ENCODE results near the gene PAM16. TPM values are rescaled to one million over a fixed set of nuclear protein-coding genes. Genes with fewer than 3 reads are reported as not detected.

PAM16 gene
- total and polyA plus RNA-seq, 2 experiments from 2014 or later = 35.0 to 70.4 TPM

GRCh38 chr16:4367393-4367856, 16.3 kb upstream of the PAM16 start:
- Histone ChIP-seq H3K27me3 (no peaks in the 10 kb centered on the region), H3K9me3 (ENCODE audit: low read depth) (no peaks in the 10 kb centered on the region), H3K4me2 (no peak overlapping the region), H3K4me1 (ENCODE audit: insufficient read depth) (peaks cover 11% of the 10 kb centered on the region), H3K4me3 (no peak overlapping the region), H4K20me1 (ENCODE audit: insufficient read depth, poor library complexity, severe bottlenecking) (peaks cover 4% of the 10 kb centered on the region), H3K27ac (no peak overlapping the region), H3K36me3 (replicated peaks; ENCODE audit: insufficient read depth, low read depth) (no peaks in the 10 kb centered on the region), H3K79me2 (peaks cover 5% of the 10 kb centered on the region), H2AFZ (no peak overlapping the region), H3K9me2 (replicated peaks; ENCODE audit: insufficient read depth) (no peaks in the 10 kb centered on the region)
- DNase-seq (ENCODE audit: low spot score) = no peak
- WGBS (ENCODE audit: low lambda C conversion rate, missing lambda C conversion rate) = 96% methylated on average over 5 of the region's 5 CpGs
- TF ChIP-seq CTCF (IDR thresholded peaks at IDR 0.05; ENCODE audit: poor library complexity) (no peak), EZH2 (IDR thresholded peaks at IDR 0.05; ENCODE audit: borderline replicate concordance) (no peak)

DNA sequence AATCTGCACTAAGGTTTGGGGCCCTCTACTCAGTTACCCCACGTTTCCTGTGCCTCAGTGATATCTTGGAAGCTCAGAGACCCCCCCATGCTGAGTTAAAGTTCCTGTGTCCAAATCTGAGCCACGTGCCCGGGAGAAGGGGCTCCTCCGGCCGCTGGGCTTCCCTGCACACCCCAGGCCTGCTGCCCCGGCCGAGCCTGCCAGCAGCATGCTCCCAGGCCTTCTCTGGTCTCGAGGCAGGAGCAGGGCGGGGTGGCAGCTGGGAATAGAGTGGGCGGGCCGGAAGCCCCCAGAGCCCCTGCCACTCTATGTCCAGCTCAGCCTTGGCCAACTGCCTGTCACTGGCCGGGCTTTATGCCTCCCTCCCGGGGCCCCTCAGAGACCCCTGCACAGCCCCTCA, 14.9 kb upstream of the PAM16 start:
- no peak for TF ChIP-seq EZH2 (IDR thresholded peaks at IDR 0.05; ENCODE audit: borderline replicate concordance)
- TF ChIP-seq EZH2phosphoT487 (IDR thresholded peaks at IDR 0.05; ENCODE audit: low read depth, severe bottlenecking, unreplicated experiment) = no peak
- TF ChIP-seq CTCF (IDR thresholded peaks at IDR 0.05; ENCODE audit: poor library complexity) = no peak
- no peaks in the 10 kb centered on the region for H3K9me3 ChIP-seq (ENCODE audit: low read depth)
- no peak overlapping the region for H2AFZ ChIP-seq
- WGBS (ENCODE audit: low lambda C conversion rate, missing lambda C conversion rate) = 96% methylated on average over 11 of the region's 13 CpGs
- no peak overlapping the region for H3K4me3 ChIP-seq
- no peaks in the 10 kb centered on the region for H3K27me3 ChIP-seq
- no peak overlapping the region for H3K27ac ChIP-seq
- no peaks in the 10 kb centered on the region for H4K20me1 ChIP-seq (ENCODE audit: insufficient read depth, poor library complexity, severe bottlenecking)
- H3K4me1 ChIP-seq (ENCODE audit: insufficient read depth) = peaks cover 3% of the 10 kb centered on the region
- no peaks in the 10 kb centered on the region for H3K36me3 ChIP-seq (replicated peaks; ENCODE audit: insufficient read depth, low read depth)
- no peaks in the 10 kb centered on the region for H3K79me2 ChIP-seq
- no peak overlapping the region for H3K4me2 ChIP-seq
- H3K9me2 ChIP-seq (replicated peaks; ENCODE audit: insufficient read depth) = no peaks in the 10 kb centered on the region
- DNase-seq (ENCODE audit: low spot score) = no peak

GRCh38 chr16:4365615-4366014, 14.5 kb upstream of the PAM16 start:
- no peaks in the 10 kb centered on the region for H3K9me2 ChIP-seq (replicated peaks; ENCODE audit: insufficient read depth)
- H3K4me1 ChIP-seq (ENCODE audit: insufficient read depth) = no peaks in the 10 kb centered on the region
- no peak overlapping the region for H3K4me2 ChIP-seq
- H3K27me3 ChIP-seq = no peaks in the 10 kb centered on the region
- DNase-seq (ENCODE audit: low spot score) = no peak
- H4K20me1 ChIP-seq (ENCODE audit: insufficient read depth, poor library complexity, severe bottlenecking) = no peaks in the 10 kb centered on the region
- WGBS (ENCODE audit: low lambda C conversion rate, missing lambda C conversion rate) = 94% methylated on average over 12 of the region's 12 CpGs
- H3K9me3 ChIP-seq (ENCODE audit: low read depth) = no peaks in the 10 kb centered on the region
- TF ChIP-seq EZH2 (IDR thresholded peaks at IDR 0.05; ENCODE audit: borderline replicate concordance) = no peak
- TF ChIP-seq EZH2phosphoT487 (IDR thresholded peaks at IDR 0.05; ENCODE audit: low read depth, severe bottlenecking, unreplicated experiment) = no peak
- TF ChIP-seq CTCF (IDR thresholded peaks at IDR 0.05; ENCODE audit: poor library complexity) = no peak
- H2AFZ ChIP-seq = no peak overlapping the region
- no peak overlapping the region for H3K27ac ChIP-seq
- no peaks in the 10 kb centered on the region for H3K79me2 ChIP-seq
- no peak overlapping the region for H3K4me3 ChIP-seq
- H3K36me3 ChIP-seq (replicated peaks; ENCODE audit: insufficient read depth, low read depth) = no peaks in the 10 kb centered on the region

- DNase-seq (ENCODE audit: low spot score) = no peak
- Histone ChIP-seq H3K27me3 (no peaks in the 10 kb centered on the region), H3K36me3 (replicated peaks; ENCODE audit: insufficient read depth, low read depth) (no peaks in the 10 kb centered on the region), H3K4me2 (no peak overlapping the region), H3K79me2 (no peaks in the 10 kb centered on the region), H3K4me1 (ENCODE audit: insufficient read depth) (no peaks in the 10 kb centered on the region), H3K9me2 (replicated peaks; ENCODE audit: insufficient read depth) (no peaks in the 10 kb centered on the region), H2AFZ (no peak overlapping the region), H3K4me3 (no peak overlapping the region), H3K27ac (no peak overlapping the region), H4K20me1 (ENCODE audit: insufficient read depth, poor library complexity, severe bottlenecking) (no peaks in the 10 kb centered on the region), H3K9me3 (ENCODE audit: low read depth) (no peaks in the 10 kb centered on the region)
- WGBS (ENCODE audit: low lambda C conversion rate, missing lambda C conversion rate) = 91% methylated on average over 8 of the region's 10 CpGs
- no peak for TF ChIP-seq EZH2 (IDR thresholded peaks at IDR 0.05; ENCODE audit: borderline replicate concordance)
- TF ChIP-seq CTCF (IDR thresholded peaks at IDR 0.05; ENCODE audit: poor library complexity) = no peak
- no peak for TF ChIP-seq EZH2phosphoT487 (IDR thresholded peaks at IDR 0.05; ENCODE audit: low read depth, severe bottlenecking, unreplicated experiment)
These were observed 13.9 kb upstream of the PAM16 start for GRCh38 chr16:4365014-4365406.
